Lower lobe of right lung (tissue), 2 donors: ENCODE measurements around the gene DKK3. TPM values are rescaled to one million over a fixed set of nuclear protein-coding genes. Genes with fewer than 3 reads are reported as not detected.

ENCODE experiments used
- ATAC-seq, 2 donors: fragments of 200-7000 bp; cut with Tn5 transposase; one replicate each; pipeline ENCODE4 v1.9.1; 2020 to 2022; ENCODE audit warnings: mild to moderate bottlenecking in 2 of 2, moderate library complexity in 2 of 2
- DNase-seq: peaks from one replicate; pipeline ENCODE4 v3.0.0-alpha.2; 2020
- H3K27ac ChIP-seq: fragments of 200-600 bp; one replicate; pipeline ENCODE4 v1.8.0; 2022
- H3K27me3 ChIP-seq: fragments of 200-600 bp; one replicate; pipeline ENCODE4 v1.8.0; 2022; ENCODE audit warnings: low read depth
- H3K36me3 ChIP-seq: fragments of 200-600 bp; one replicate; pipeline ENCODE4 v1.8.0; 2022; ENCODE audit warnings: mild to moderate bottlenecking
- H3K4me1 ChIP-seq: fragments of 200-600 bp; one replicate; pipeline ENCODE4 v1.8.0; 2022
- H3K4me3 ChIP-seq: fragments of 200-600 bp; one replicate; pipeline ENCODE4 v1.8.0; 2022; ENCODE audit warnings: mild to moderate bottlenecking
- H3K9me3 ChIP-seq: fragments of 200-600 bp; one replicate; pipeline ENCODE4 v1.8.0; 2022
- intact Hi-C: fragments of 100-400 bp; cut with DNase I; formaldehyde crosslinking; loops from one replicate; pipeline ENCODE4 v1.11.0; 2022
- total RNA-seq: library from RNA; stranded (reverse); fragmentation: NEBNext Ultra II Directional; extraction: Animal tissue kit (Norgen Biotek cat#: 25700); gene quantifications from one replicate; pipeline ENCODE4 v1.2.1, GENCODE V29; 2021
- TF ChIP-seq, protein P1 (sequence below): fragments of 200-600 bp; IDR thresholded peaks from one replicate; pipeline ENCODE4 v1.8.0; 2022; ENCODE audit warnings: antibody characterized with exemption, mild to moderate bottlenecking
- donor health status: DM: no; HTN: yes; CAD: no; lungs with severe emphysema.

Gene DKK3
- total RNA-seq, 1 donor from 2014 or later = 111 TPM

- H3K27ac ChIP-seq = no peak overlapping the region
- H3K9me3 ChIP-seq = no peaks in the 10 kb centered on the region
- DNase-seq = no peak
- intact Hi-C loops = no loop called here
- no peaks in the 10 kb centered on the region for H3K27me3 ChIP-seq
- H3K36me3 ChIP-seq = no peaks in the 10 kb centered on the region
- peak; percentile 53 to 83 for ATAC-seq
- H3K4me3 ChIP-seq = no peak overlapping the region
- peaks cover 15% of the 10 kb centered on the region for H3K4me1 ChIP-seq
- TF ChIP-seq, protein P1, sequence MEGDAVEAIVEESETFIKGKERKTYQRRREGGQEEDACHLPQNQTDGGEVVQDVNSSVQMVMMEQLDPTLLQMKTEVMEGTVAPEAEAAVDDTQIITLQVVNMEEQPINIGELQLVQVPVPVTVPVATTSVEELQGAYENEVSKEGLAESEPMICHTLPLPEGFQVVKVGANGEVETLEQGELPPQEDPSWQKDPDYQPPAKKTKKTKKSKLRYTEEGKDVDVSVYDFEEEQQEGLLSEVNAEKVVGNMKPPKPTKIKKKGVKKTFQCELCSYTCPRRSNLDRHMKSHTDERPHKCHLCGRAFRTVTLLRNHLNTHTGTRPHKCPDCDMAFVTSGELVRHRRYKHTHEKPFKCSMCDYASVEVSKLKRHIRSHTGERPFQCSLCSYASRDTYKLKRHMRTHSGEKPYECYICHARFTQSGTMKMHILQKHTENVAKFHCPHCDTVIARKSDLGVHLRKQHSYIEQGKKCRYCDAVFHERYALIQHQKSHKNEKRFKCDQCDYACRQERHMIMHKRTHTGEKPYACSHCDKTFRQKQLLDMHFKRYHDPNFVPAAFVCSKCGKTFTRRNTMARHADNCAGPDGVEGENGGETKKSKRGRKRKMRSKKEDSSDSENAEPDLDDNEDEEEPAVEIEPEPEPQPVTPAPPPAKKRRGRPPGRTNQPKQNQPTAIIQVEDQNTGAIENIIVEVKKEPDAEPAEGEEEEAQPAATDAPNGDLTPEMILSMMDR = no peak
Observed at GRCh38 chr11:11992257-11993212, 15.9 kb downstream of the DKK3 start.

GRCh38 chr11:11989774-11990744 lies 18.4 kb downstream of the DKK3 start:
- Histone ChIP-seq H3K27me3 (no peaks in the 10 kb centered on the region), H3K4me1 (peaks cover 23% of the 10 kb centered on the region), H3K27ac (no peak overlapping the region), H3K36me3 (no peaks in the 10 kb centered on the region), H3K4me3 (no peak overlapping the region), H3K9me3 (no peaks in the 10 kb centered on the region)
- ATAC-seq (no peak), DNase-seq (no peak)
- TF ChIP-seq, protein P1 = no peak
- intact Hi-C loops = no loop called here

GRCh38 chr11:11988681-11989261 lies 19.7 kb downstream of the DKK3 start:
- no peaks in the 10 kb centered on the region for H3K36me3 ChIP-seq
- no peaks in the 10 kb centered on the region for H3K27me3 ChIP-seq
- H3K27ac ChIP-seq = no peak overlapping the region
- H3K4me1 ChIP-seq = peaks cover 23% of the 10 kb centered on the region
- no peaks in the 10 kb centered on the region for H3K9me3 ChIP-seq
- ATAC-seq (no peak), DNase-seq (no peak)
- TF ChIP-seq, protein P1 = no peak
- intact Hi-C loops = no loop called here
- H3K4me3 ChIP-seq = no peak overlapping the region

DNA sequence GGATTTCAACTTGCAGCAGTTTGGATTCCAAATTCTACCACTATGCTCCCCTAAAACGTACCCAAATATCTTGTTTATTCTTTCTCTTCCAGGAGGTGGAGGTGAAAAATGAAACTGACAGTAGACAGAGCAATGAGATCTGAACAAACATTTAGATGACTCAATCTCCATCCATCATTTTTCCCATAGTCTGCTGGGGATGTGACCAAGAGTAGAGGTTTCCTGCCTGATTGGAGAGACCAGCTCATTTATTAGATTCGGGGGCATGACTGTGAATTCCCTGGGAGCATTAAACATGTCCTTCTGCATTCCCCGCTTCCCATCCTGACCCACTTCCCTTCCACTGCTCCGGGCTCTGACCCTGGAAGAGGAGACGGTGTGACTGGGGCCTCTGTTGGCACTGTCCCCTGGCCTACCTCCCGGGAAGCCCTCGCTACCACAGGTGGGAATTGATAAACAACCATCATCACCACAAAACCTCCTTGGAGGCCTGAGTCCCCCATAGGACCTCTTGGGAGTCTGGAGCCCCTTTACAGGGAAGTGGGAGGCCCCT lies 20.3 kb downstream of the DKK3 start:
- ATAC-seq (no peak), DNase-seq (no peak)
- Histone ChIP-seq H3K4me1 (peaks cover 23% of the 10 kb centered on the region), H3K36me3 (no peaks in the 10 kb centered on the region), H3K27ac (no peak overlapping the region), H3K27me3 (no peaks in the 10 kb centered on the region), H3K9me3 (no peaks in the 10 kb centered on the region), H3K4me3 (no peak overlapping the region)
- intact Hi-C loops = no loop called here
- TF ChIP-seq, protein P1 = no peak

- TF ChIP-seq, protein P1 = no peak
- no peak for ATAC-seq
- intact Hi-C loops = no loop called here
- no peaks in the 10 kb centered on the region for H3K9me3 ChIP-seq
- H3K36me3 ChIP-seq = no peaks in the 10 kb centered on the region
- H3K27ac ChIP-seq = no peak overlapping the region
- H3K4me3 ChIP-seq = no peak overlapping the region
- no peaks in the 10 kb centered on the region for H3K27me3 ChIP-seq
- no peak for DNase-seq
- H3K4me1 ChIP-seq = peaks cover 23% of the 10 kb centered on the region
Observed at GRCh38 chr11:11987503-11988022, 20.9 kb downstream of the DKK3 start.
